Activated T-cell treated with anti-CD3 and anti-CD28 coated beads, Interleukin-2, amount 50 U/mL, for 1 hour (primary cell): ENCODE results near the gene TRIM8.
"Not testable (repeated sequence)": the region's sequence is repeated elsewhere in the genome, so short reads cannot be mapped to it uniquely, and the experiment has no call there.

Source experiments
- DNase-seq: peaks from one replicate; pipeline ENCODE4 v3.0.0-alpha.2; 2020

Gene TRIM8

DNA sequence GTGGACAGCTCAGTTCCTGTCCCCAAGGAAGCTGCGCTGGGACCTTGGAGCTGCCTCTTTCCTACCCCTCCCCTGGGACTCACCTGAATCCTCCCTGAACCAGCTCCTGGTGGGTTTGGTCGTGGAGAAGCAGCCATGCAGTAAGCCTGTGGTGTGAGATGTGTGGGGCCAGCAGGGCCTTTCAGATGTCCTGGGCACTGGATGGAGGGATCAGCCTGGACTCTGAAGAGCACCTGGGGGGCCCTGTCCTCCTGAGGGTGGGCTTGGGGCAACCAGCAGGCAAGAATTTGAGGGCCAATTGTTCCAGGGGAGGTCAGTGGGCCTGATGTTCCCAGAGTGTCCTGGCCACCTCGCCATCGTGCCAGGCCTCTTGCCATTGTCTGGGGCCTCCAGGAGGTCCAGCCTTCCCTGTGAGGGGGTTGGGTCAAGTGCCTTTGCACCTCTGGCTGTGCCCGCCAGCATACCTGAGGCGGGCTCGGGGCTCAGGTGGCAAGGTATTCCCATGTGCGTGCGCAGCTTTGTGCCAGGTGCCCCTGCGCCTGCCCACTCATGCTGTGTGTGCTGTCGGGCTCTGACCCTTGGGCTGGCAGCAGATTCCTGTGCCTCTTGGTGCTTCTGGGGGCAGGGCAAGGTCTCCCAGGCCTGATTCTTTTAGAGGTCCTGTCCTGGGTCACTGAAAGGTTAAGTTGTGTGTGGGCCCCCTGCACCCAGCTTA, 7.3 kb downstream of the TRIM8 start:
- no peak for DNase-seq

DNA sequence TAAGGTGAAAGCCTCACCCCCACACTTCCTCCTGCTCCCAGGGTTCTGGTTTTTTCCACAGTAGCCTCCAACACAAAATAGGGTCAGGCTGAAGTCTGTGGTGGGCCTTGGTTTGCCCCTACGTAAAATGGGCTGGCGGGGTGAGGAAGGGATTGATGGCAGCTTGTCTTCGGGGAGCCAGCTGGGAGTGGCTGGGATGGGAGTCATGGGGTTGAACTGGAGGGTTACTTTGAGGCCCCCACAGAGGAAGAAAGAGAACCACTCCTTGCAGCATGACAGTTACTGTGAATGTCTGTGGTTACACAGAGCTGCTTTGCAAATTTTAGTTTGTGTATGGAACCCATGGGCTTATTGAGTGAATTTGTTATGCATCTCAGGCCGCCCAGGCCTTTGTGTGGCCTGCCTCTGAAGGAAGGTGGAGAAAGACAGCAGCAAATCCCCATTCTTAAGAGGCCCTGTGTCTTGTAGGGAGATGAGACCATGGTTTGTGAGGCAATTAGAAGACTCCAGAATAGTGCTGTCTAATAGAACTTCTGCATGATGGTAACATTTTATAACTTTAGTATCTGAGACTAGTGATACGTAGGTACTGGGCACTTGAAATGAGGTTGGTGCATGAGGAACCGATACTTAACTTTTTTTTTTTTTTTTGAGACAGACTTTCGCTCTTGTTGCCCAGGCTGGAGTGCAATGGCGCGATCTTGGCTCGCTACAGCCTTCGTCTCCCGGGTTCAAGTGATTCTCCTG, 8.1 kb downstream of the TRIM8 start:
- DNase-seq: no peak

DNA sequence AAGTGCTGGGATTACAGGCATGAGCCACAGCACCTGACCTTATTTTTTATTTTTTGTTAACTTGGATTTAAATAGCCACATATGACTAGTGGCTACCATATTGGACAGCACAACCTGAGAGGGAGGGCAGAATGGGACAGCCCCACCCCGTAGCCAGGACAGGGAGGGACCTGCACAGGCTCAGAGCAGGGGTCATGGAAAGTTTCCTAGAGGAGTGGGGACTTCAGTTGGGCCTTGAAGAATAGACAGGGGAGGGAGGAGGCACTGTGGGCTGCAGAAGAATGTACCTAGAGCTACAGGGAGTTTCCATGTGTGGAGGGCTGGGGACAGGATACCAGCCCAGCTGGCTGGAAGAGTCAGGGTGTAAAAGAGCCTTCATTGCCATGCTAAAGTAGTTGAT, 8.8 kb downstream of the TRIM8 start:
- no peak for DNase-seq

DNA sequence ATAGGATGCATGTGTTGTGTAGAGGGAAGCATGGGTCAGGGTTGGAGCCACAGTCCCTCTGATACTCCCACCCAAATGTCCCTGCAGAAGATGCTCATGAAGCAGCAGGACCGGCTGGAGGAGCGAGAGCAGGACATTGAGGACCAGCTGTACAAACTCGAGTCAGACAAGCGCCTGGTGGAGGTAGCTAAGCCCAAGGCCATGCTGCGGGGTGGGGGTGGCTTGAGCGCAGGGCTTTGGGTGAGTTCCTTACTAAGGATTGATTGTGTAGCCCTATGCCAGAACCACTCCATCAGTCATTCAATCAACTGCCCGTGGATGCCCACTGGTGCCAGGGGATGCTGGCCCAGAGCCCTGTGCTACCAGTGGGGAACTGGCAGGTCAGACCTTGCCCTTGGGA, 10.3 kb downstream of the TRIM8 start:
- DNase-seq: no peak

- DNase-seq: no peak
Measured at GRCh38 chr10:102654969-102655368, 10.7 kb downstream of the TRIM8 start.

- no peak for DNase-seq
Measured at GRCh38 chr10:102656026-102656425, 11.7 kb downstream of the TRIM8 start.

- no peak for DNase-seq
Measured at GRCh38 chr10:102656791-102657371, 12.6 kb downstream of the TRIM8 start.

DNA sequence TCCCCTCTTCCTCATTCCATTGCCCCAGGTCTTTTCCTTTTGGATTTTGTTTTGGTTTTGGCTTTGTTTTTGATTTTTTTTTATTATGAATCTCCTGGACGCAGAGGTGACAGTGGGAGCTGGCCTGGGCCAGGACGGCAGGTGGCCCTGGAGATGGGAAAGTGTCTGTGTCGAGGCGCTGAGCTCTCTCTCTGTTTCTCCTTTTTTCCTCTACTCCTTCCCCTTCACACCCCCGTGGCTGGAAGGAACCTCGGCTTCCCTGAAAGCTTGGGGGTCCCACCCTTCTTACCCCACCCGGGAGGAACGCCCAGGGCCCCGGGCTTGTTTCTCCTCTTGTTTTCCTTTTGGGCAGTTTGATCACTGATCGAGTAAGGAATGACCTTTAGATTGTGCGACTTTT, 13.2 kb downstream of the TRIM8 start:
- no peak for DNase-seq

DNA sequence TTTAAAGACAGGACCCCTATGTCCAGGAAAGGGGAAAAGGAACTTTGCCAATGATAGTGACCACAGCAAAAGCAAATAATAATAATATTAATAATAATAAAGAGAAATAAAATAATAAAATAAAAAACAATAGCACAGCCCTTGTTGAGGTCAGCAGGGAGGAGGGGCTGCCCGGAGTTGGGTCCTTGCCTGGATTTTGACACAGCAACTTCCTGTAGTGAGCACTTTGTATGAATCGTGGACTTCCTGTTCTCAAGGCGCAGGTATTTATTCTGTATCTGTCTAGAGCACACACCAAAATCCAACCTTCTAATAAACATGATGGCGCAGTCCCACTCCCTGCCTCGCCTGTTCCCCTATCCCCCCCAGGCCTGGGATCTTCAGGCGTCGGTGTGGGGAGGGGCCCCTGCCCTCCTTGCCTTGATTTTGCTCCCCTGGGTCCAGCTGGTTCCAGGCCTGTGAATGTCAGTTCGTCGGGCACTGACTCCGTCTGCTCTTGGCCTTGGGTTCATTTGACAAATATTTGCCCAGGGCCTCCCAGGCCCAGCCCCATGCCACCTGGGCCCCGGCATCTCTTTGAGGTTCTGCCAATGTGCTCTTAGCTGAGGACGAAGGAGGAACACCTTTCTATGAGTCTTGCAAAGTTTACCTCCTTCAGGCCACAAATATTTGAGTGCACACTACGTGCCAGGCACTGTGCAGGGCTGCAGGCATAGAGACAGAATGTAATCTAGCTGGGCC, 13.9 kb downstream of the TRIM8 start:
- DNase-seq: no peak

- no peak for DNase-seq
Measured at GRCh38 chr10:102658802-102659201, 14.5 kb downstream of the TRIM8 start.

GRCh38 chr10:102660888-102661657, 16.8 kb downstream of the TRIM8 start:
- DNase-seq: peak; percentile 62

DNA sequence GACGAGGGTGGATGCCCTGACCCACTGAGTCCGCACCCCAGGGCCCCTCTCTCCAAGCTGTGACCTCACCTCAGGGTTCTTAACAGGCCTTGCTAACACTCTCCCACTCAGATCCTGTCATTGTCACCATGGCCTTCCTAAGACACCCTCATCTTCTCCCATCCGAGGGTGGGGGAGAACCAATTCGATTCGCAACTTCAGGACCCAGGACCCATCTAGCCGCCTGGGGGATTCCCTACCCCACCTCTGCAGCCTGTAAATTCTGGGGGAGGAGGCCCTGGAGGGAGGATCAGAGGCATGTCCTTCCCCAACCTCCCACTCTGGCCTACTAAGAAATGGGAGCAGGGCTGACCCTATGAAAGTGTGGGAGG, 17.4 kb downstream of the TRIM8 start:
- no peak for DNase-seq

DNA sequence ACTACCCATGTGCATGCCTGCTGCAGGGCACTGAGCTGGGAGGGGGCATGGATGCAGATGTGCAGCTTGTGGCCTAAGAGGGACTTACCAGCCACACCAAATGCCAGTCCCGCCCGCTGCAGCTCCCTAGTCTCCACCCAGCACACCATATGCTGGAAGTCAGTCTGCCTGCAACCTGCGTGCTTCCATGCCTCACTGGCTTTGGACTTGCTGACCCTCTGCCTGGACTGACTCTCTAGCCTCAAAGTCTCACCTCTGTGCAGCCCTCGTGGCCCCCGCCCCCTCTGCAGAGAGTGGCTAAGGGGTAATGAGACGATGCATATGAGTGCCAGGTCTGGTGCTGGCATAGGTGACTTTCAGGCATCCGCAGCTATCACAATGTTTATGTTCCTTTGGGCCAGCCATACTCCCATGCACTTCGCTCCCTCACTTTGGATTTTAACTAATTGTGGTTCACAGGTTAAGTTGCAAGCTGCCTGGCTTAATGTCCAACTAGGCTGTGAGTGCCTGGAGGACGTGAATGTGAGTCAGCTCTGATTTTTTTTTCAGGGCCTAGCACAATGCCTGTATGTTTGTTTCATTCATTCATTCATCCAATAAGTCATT, 21.7 kb downstream of the TRIM8 start:
- DNase-seq: no peak

DNA sequence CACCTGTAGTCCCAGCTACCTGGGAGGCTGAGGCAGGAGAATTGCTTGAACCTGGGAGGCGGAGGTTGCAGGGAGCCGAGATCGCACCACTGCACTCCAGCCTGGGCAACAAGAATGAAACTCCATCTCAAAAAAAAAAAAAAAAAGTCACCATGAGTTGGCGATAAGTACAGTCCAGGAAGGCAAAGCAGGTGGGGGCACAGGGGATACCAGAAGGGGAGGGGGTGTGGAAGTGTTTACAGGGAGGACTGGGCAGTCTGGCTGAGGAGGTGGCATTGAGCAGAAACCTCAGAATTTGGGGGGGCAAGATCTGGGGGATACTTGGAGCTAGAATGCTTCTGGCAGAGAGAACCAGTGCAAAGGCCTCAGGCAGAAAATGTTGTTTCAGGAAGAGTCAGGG, 23.1 kb downstream of the TRIM8 start:
- DNase-seq: not testable (repeated sequence)

DNA sequence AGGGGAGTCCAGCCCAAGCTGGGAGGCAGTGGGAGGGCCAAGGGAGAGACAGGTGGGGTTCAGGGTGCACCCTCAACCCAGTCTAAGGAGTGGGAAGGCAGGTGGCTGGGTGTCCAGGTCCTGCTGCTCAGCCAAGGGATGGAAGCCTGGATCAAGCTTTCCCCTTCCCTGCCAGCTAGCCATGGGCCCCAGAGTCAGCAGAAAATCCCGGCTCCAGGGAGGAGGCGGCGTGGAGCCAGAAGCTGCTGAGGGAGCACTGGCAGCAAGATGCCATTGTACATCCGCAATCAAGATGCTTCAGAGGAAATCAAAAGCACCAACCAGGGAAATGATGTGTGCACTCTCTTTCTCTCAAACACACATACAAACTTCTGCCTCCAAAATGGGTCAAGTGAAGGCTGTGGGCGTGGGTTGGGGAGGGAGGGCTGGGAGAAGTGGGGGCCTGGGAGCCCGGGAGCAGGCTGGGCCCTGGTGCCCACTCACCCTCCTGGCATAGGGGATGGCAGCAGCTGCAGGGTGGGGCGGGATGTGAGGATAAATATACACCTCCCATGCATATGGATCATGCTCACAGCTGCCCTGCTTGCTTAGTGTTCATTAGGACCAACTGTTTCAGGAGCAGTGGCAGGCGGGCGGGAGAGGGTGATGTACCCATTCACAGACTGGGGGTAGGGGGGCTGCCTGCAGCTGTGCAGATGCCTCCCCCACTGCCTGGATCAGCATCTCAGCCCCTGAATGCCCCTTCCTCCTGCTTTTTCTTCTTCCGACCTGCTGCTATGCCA, 24.2 kb downstream of the TRIM8 start:
- DNase-seq: no peak

GRCh38 chr10:102669206-102670064, 25.2 kb downstream of the TRIM8 start:
- DNase-seq: peak; percentile 50

GRCh38 chr10:102670065-102670670, 25.9 kb downstream of the TRIM8 start:
- DNase-seq: no peak

GRCh38 chr10:102670871-102671434, 26.7 kb downstream of the TRIM8 start:
- DNase-seq: no peak

GRCh38 chr10:102673236-102673818, 29.0 kb downstream of the TRIM8 start:
- no peak for DNase-seq
